ENCODE measurements around the gene CCDC86. TPM values are rescaled to one million over a fixed set of nuclear protein-coding genes. Genes with fewer than 3 reads are reported as not detected.

Gene CCDC86
- total RNA-seq, 1 donor, result 12.0 TPM

DNA sequence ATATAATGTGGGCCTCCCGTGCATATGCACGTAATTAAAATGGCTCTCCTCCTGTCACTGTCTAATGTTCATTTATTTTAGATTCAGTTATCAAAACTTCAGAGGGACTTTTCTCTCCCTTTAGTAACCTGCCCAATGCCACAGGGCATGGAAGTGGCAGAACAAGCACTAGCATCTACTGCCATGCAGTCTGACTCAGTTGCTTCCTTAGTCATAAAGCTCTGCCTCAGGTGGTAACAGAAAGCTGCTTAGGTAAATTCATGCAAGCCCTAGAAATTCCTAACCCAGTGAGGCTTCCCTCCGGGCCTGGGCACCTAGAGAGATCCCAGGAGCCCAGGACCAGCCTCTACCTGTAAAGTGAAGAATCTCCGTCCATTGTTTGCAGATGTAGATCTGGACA lies 55.6 kb downstream of the CCDC86 start:
- TF ChIP-seq, protein P1, sequence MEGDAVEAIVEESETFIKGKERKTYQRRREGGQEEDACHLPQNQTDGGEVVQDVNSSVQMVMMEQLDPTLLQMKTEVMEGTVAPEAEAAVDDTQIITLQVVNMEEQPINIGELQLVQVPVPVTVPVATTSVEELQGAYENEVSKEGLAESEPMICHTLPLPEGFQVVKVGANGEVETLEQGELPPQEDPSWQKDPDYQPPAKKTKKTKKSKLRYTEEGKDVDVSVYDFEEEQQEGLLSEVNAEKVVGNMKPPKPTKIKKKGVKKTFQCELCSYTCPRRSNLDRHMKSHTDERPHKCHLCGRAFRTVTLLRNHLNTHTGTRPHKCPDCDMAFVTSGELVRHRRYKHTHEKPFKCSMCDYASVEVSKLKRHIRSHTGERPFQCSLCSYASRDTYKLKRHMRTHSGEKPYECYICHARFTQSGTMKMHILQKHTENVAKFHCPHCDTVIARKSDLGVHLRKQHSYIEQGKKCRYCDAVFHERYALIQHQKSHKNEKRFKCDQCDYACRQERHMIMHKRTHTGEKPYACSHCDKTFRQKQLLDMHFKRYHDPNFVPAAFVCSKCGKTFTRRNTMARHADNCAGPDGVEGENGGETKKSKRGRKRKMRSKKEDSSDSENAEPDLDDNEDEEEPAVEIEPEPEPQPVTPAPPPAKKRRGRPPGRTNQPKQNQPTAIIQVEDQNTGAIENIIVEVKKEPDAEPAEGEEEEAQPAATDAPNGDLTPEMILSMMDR (IDR thresholded peaks at IDR 0.05; ENCODE audit: insufficient read depth, low read length), result no peak
- DNase-seq (ENCODE audit: low read depth), result no peak
- no peak overlapping the region for H3K4me3 ChIP-seq (ENCODE audit: low read depth, low read length)

DNA sequence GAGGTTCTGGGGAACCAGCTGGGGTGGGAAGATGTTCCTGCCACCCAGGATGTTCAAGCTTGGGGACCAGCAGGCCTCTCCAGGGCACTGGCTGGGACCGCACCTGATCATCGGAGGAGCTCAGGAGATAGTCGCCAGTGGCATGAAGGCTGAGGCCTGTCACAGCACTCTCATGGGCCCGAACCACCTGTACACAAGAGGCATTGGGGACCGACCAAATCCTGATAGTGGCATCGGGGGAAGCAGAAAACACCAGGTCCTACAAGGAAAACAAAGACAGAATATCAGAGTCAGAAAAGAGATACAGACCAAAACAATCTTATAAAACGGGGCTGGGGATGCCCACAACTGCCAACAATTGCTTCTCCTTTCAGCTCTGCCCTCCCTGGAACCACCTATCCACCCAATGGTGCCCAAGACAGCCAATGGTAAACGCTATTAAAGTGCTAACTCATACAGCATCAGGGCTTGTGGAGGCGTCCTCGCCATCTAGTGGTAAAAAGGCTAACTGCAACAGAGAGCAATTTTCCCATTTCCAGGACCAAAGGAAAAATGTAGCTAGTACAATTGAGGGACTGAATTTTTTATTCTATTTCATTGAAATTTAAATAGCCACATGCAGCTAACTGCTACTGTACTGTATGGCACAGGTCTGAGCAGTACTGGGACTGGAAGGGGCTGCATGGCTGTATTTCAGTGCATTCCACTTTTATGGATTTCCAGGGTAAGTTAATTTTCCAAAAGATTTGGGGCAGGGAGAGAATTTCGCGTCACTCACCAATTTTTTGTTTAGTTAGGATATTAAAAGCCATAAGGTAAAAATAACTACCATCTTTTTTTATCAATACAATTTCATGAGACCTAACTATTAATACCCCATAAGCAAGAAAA lies 57.4 kb downstream of the CCDC86 start:
- TF ChIP-seq, protein P1 (IDR thresholded peaks at IDR 0.05; ENCODE audit: insufficient read depth, low read length), result peak; percentile 97
- peak; percentile 79 for DNase-seq (ENCODE audit: low read depth)
- no peak overlapping the region for H3K4me3 ChIP-seq (ENCODE audit: low read depth, low read length)

DNA sequence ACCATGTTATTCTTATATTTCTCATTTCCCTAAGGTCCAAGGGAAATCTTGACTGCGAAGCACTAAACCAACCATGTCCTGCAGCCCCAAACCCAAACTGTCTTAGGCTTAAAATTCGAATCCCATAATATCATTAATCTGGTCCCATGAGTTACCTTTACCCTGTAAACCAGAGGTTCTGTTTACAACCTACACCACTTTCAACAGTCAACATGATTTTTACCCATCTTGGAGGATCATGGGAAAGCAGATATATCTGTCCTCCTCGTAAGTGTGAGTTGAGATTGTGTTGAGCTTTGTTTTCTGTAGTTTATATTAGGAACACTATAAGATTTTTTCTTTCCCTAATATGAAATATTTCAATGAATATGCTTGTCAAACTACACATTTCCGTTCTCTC lies 58.1 kb downstream of the CCDC86 start:
- TF ChIP-seq, protein P1 (IDR thresholded peaks at IDR 0.05; ENCODE audit: insufficient read depth, low read length), result no peak
- no peak for DNase-seq (ENCODE audit: low read depth)
- no peak overlapping the region for H3K4me3 ChIP-seq (ENCODE audit: low read depth, low read length)

Other genes starting within 250 kb of the CCDC86 start
- 0.49 TPM in 1 of 2 replicates, not detected in the other for gene MS4A8, start 142.5 kb upstream of the CCDC86 start, total RNA-seq (ENCODE audit: low replicate concordance)
- not detected in 2 replicates for gene MS4A18, start 117.4 kb upstream of the CCDC86 start, total RNA-seq (ENCODE audit: low replicate concordance)
- not detected in 2 replicates for gene MS4A15, start 85.2 kb upstream of the CCDC86 start, total RNA-seq (ENCODE audit: low replicate concordance)
- not detected in 2 replicates for gene MS4A10, start 56.8 kb upstream of the CCDC86 start, total RNA-seq (ENCODE audit: low replicate concordance)
- gene PTGDR2, start 13.8 kb downstream of the CCDC86 start, total RNA-seq (ENCODE audit: low replicate concordance), result not detected in 2 replicates
- gene ZP1, start 25.4 kb downstream of the CCDC86 start, total RNA-seq (ENCODE audit: low replicate concordance), result not detected in 2 replicates
- gene PRPF19, start 64.5 kb downstream of the CCDC86 start, total RNA-seq (ENCODE audit: low replicate concordance), result 19.5 and 53.1 TPM in 2 replicates
- 29.3 and 44.1 TPM in 2 replicates for gene TMEM109, start 72.0 kb downstream of the CCDC86 start, total RNA-seq (ENCODE audit: low replicate concordance)
- gene TMEM132A, start 82.3 kb downstream of the CCDC86 start, total RNA-seq (ENCODE audit: low replicate concordance), result 3.7 and 17.9 TPM in 2 replicates
- 6.8 and 18.2 TPM in 2 replicates for gene SLC15A3, start 110.1 kb downstream of the CCDC86 start, total RNA-seq (ENCODE audit: low replicate concordance)
- not detected in 2 replicates for gene CD6, start 129.6 kb downstream of the CCDC86 start, total RNA-seq (ENCODE audit: low replicate concordance)

All from fibroblast of the aortic adventitia (primary cell).